K562 (cell line): ENCODE results near the gene KCNMB1. TPM values are rescaled to one million over a fixed set of nuclear protein-coding genes. Genes with fewer than 3 reads are reported as not detected.

Experiments used
- ATAC-seq: fragments of 200-7000 bp; cut with Tn5 transposase; 3 replicates; pipeline ENCODE4 v1.9.1; 2020; ENCODE audit warnings: moderate library complexity
- BruUV-seq: library from RNA; stranded (reverse); fragments of 400-500 nt; replicated peaks from 2 replicates; lab custom pipeline; 2021; lab: Mats Ljungman, UMichigan
- CTCF ChIA-PET: fragments of 300-600 bp; formaldehyde crosslinking; extraction: SDS; loops from one replicate; lab custom pipeline; 2021; ENCODE audit warnings: low intra/inter-chr PET ratio; lab: Yijun Ruan, JAX
- POLR2A ChIA-PET: fragments of 300-600, 350-650 bp; sonication (Branson Sonifier 250); formaldehyde crosslinking; extraction: SDS; loops from one replicate; lab custom pipeline; 2021; ENCODE audit warnings: antibody characterized with exemption, inconsistent platforms; lab: Yijun Ruan, JAX
- DNase-seq, 4 experiments: peaks; one replicate each; pipeline versions ENCODE4 v3.0.0 to v3.0.0-alpha.2; 2011 to 2018; ENCODE audit warnings: low spot score in 3 of 4, mixed read lengths in 3 of 4; ENCODE audit errors: extremely low read depth in 1 of 4
- FAIRE-seq: peaks from 2 replicates; lab custom pipeline; 2011; peaks lifted over from hg19 to GRCh38; lab: Jason Lieb, UNC
- H2AFZ ChIP-seq: 2 replicates; pipeline ENCODE4 v1.6.0; 2011; ENCODE audit warnings: low read depth, low read length, control low read depth, inconsistent platforms
- H3K27ac ChIP-seq: fragments of 200-600 bp; 3 replicates; pipeline ENCODE4 v1.8.0; 2011; ENCODE audit warnings: low read depth, mild to moderate bottlenecking, control low read depth, inconsistent platforms, low read length, moderate library complexity, mixed read lengths; ENCODE audit errors: extremely low read depth
- H3K27me3 ChIP-seq, 2 experiments: fragments of 300-600 bp in 1 of 2; 2 replicates in 1 of 2; 3 replicates in 1 of 2; pipeline versions ENCODE4 v1.6.0 to v1.8.0; 2011; ENCODE audit warnings: inconsistent platforms in 2 of 2, low read length in 2 of 2, mild to moderate bottlenecking in 1 of 2, mixed read lengths in 1 of 2, moderate library complexity in 1 of 2; ENCODE audit not compliant: control insufficient read depth in 2 of 2, insufficient read depth in 2 of 2
- H3K36me3 ChIP-seq: fragments of 300-600 bp; 3 replicates; pipeline ENCODE4 v1.8.0; 2011; ENCODE audit warnings: mild to moderate bottlenecking, low read length, inconsistent platforms; ENCODE audit not compliant: control insufficient read depth, insufficient read depth
- H3K4me1 ChIP-seq, 2 experiments: fragments of 200-600 bp in 1 of 2; replicated peaks in 1 of 2; 2 replicates in 1 of 2; 3 replicates in 1 of 2; pipeline versions ENCODE4 v1.5.1 to v1.8.0; 2011; ENCODE audit warnings: inconsistent platforms in 2 of 2, low read length in 2 of 2, mild to moderate bottlenecking in 1 of 2, mixed read lengths in 1 of 2, moderate library complexity in 1 of 2; ENCODE audit not compliant: control insufficient read depth in 2 of 2, insufficient read depth in 2 of 2
- H3K4me2 ChIP-seq: 2 replicates; pipeline ENCODE4 v1.6.1; 2011; ENCODE audit warnings: low read length, control low read depth, inconsistent platforms, mixed read lengths; ENCODE audit not compliant: insufficient read depth
- H3K4me3 ChIP-seq: fragments of 200-600 bp; sonication (generic), shearing (Covaris generic); 2 replicates; pipeline ENCODE4 v1.5.1; 2016; ENCODE audit warnings: control low read depth, inconsistent platforms
- H3K79me2 ChIP-seq: fragments of 200-600 bp; 3 replicates; pipeline ENCODE4 v1.8.0; 2011; ENCODE audit warnings: low read length, inconsistent platforms; ENCODE audit not compliant: control insufficient read depth, insufficient read depth
- H3K9ac ChIP-seq, 2 experiments: 2 replicates each; pipeline versions ENCODE4 v1.6.0 to v1.6.1; 2011; ENCODE audit warnings: low read depth in 2 of 2, low read length in 2 of 2, control low read depth in 1 of 2, inconsistent platforms in 1 of 2, mild to moderate bottlenecking in 1 of 2, mixed read lengths in 1 of 2; ENCODE audit not compliant: insufficient read depth in 1 of 2
- H3K9me1 ChIP-seq: one replicate; pipeline ENCODE4 v1.6.0; 2011; ENCODE audit warnings: inconsistent platforms, mild to moderate bottlenecking, low read length, moderate library complexity; ENCODE audit not compliant: control insufficient read depth, insufficient read depth
- H3K9me3 ChIP-seq: replicated peaks from 2 replicates; pipeline ENCODE4 v1.5.1; 2011; ENCODE audit warnings: low read depth, low read length, inconsistent platforms; ENCODE audit not compliant: control insufficient read depth, insufficient read depth
- H4K20me1 ChIP-seq: replicated peaks from 2 replicates; pipeline ENCODE4 v1.6.1; 2011; ENCODE audit warnings: low read length, inconsistent platforms, mixed read lengths; ENCODE audit not compliant: control insufficient read depth, insufficient read depth
- ADNP ChIP-seq: fragments of 200-800 bp; sonication (Bioruptor generic); IDR thresholded peaks from 2 replicates; pipeline ENCODE4 v1.6.1; 2016; ENCODE audit warnings: missing genetic modification characterization, missing compliant biosample characterization
- ARID4B ChIP-seq: sonication (generic); formaldehyde crosslinking; IDR thresholded peaks from 2 replicates; pipeline ENCODE4 v1.8.0; 2022; ENCODE audit warnings: mild to moderate bottlenecking, missing genetic modification reagents
- CHD2 ChIP-seq: IDR thresholded peaks from 2 replicates; pipeline ENCODE4 v1.6.1; 2011; ENCODE audit warnings: low read depth, low read length
- E2F3 ChIP-seq: fragments of 250-450 bp; sonication (Bioruptor Pico); IDR thresholded peaks from 2 replicates; pipeline ENCODE4 v1.4.0; 2020; ENCODE audit warnings: mild to moderate bottlenecking
- HEY1 ChIP-seq: fragments of 250-450 bp; sonication (Bioruptor Pico); IDR thresholded peaks from 2 replicates; pipeline ENCODE4 v1.5.0; 2020; ENCODE audit warnings: mild to moderate bottlenecking, moderate library complexity, borderline replicate concordance
- IFI16 ChIP-seq: fragments of 250-450 bp; sonication (Bioruptor Pico); IDR thresholded peaks from 2 replicates; pipeline ENCODE4 v2.1.2; 2022; ENCODE audit warnings: mild to moderate bottlenecking, inconsistent platforms
- L3MBTL2 ChIP-seq: fragments of 450-650 bp; IDR thresholded peaks from 2 replicates; pipeline ENCODE4 v1.6.1; 2016; ENCODE audit warnings: mild to moderate bottlenecking, moderate library complexity
- MAFK ChIP-seq: IDR thresholded peaks from 2 replicates; pipeline ENCODE4 v1.6.1; 2011; ENCODE audit warnings: low read length, improper control_type of control experiment
- PRMT5 ChIP-seq: sonication (generic); formaldehyde crosslinking; IDR thresholded peaks from 2 replicates; pipeline ENCODE4 v1.5.0; 2020; ENCODE audit warnings: missing genetic modification reagents
- XRCC3 ChIP-seq: fragments of 450-650 bp; IDR thresholded peaks from 2 replicates; pipeline ENCODE4 v1.6.1; 2017; ENCODE audit warnings: mild to moderate bottlenecking, moderate library complexity
- ZBTB2 ChIP-seq: fragments of 450-650 bp; IDR thresholded peaks from 2 replicates; pipeline ENCODE4 v1.6.1; 2016; ENCODE audit warnings: antibody characterized with exemption
- ZNF12 ChIP-seq: sonication (generic); formaldehyde crosslinking; IDR thresholded peaks from 2 replicates; pipeline ENCODE4 v1.4.0; 2020; ENCODE audit warnings: mild to moderate bottlenecking, missing genetic modification reagents
- ZNF124 ChIP-seq: sonication (generic); formaldehyde crosslinking; IDR thresholded peaks from 2 replicates; pipeline ENCODE4 v1.8.1; 2022; ENCODE audit warnings: missing genetic modification reagents
- ZNF445 ChIP-seq: fragments of 250-450 bp; sonication (Bioruptor Pico); IDR thresholded peaks from 2 replicates; pipeline ENCODE4 v1.4.0; 2020; ENCODE audit warnings: low read depth, mild to moderate bottlenecking, moderate library complexity
- WGBS: fragments of 100-300 bp; shearing (Covaris generic); methylation state at CpG from one replicate; pipeline ENCODE4 v1.1.6; 2016; ENCODE audit warnings: low coverage, mixed read lengths; ENCODE audit not compliant: insufficient coverage; ENCODE audit errors: missing lambda C conversion rate; 5-methylcytosine and 5-hydroxymethylcytosine counted together
- in situ Hi-C: fragments of 300-500 bp; cut with MboI; formaldehyde crosslinking; loops from 4 replicates; pipeline ENCODE4 v1.15.0; 2018; ENCODE audit warnings: inconsistent platforms, mixed read lengths
- intact Hi-C: fragments of 100-400 bp; cut with micrococcal nuclease; formaldehyde crosslinking; loops from 2 replicates; pipeline ENCODE4 v1.14.2; 2022
- polyA plus RNA-seq, 8 experiments: library from polyadenylated mRNA; depleted of rRNA in 4 of 8; stranded (reverse) in 5 of 8; unstranded in 3 of 8; fragments of >200 nt; fragmentation: Nextera tagmentation in 2 of 8; fragmentation: Illumina TruSeq in 1 of 8; extraction: Ambion mirVana in 2 of 8; extraction: Trizol in 1 of 8; gene quantifications; 2 replicates each; pipeline versions ENCODE4 v1.2.1 to v1.2.3, GENCODE V29; 2011 to 2014; ENCODE audit warnings: inconsistent platforms in 1 of 8, missing spikeins in 1 of 8
- total RNA-seq, 7 experiments: library from RNA; depleted of rRNA in 6 of 7; stranded (reverse); fragments of >200 nt in 6 of 7; fragmentation: Illumina TruSeq in 2 of 7; extraction: Trizol in 2 of 7; gene quantifications; 2 replicates each; pipeline versions ENCODE4 v1.2.1 to v1.2.3, GENCODE V29; 2011 to 2021; ENCODE audit warnings: low replicate concordance in 1 of 7

The KCNMB1 gene
- total and polyA plus RNA-seq, 9 of the 15 experiments (the other 6 are each of a cell fraction or from before 2014, with no cell fraction given) = not detected

GRCh38 chr5:170343177-170343576 is 46.0 kb downstream of the KCNMB1 start:
- in situ Hi-C loops = loop anchor here (5.0 kb wide), 1 partner anchor 76 kb away; no protein-coding TSS in a partner anchor
- no peak for TF ChIP-seq MAFK
- TF ChIP-seq ZNF445 (CRISPR knock-in tag) = no peak
- TF ChIP-seq CHD2 = no peak
- TF ChIP-seq E2F3 (CRISPR knock-in tag) = no peak
- TF ChIP-seq HEY1 (CRISPR knock-in tag) = no peak
- TF ChIP-seq ZNF124 = no peak
- no peak for TF ChIP-seq ADNP (tag)
- no peak for TF ChIP-seq ARID4B (CRISPR knock-in tag)
- no peak for TF ChIP-seq L3MBTL2
- no peak for TF ChIP-seq XRCC3
- no peak for TF ChIP-seq ZBTB2
- no peak for TF ChIP-seq IFI16 (CRISPR knock-in tag)
- no peak for TF ChIP-seq PRMT5 (CRISPR knock-in tag)
- TF ChIP-seq ZNF12 (CRISPR knock-in tag) = no peak

More at GRCh38 chr5:170343177-170343576, 46.0 kb downstream of the KCNMB1 start:
- no peaks in the 10 kb centered on the region for H3K79me2 ChIP-seq
- H3K4me2 ChIP-seq = no peak overlapping the region
- no peaks in the 10 kb centered on the region; a peak in 1 of 5 replicates for H3K4me1 ChIP-seq
- FAIRE-seq (no peak), DNase-seq (no peak), ATAC-seq (no peak)
- 0 out of 2 replicates have a peak, but pooled peaks cover 2% of the 10 kb centered on the region for H3K9me3 ChIP-seq
- BruUV-seq = no TSS peak
- 15% methylated on average over 3 of the region's 3 CpGs for WGBS
- no peaks in the 10 kb centered on the region for H4K20me1 ChIP-seq
- H3K27me3 ChIP-seq = peaks cover 2 to 25% of the 10 kb centered on the region in 2 experiments; a peak in 3 of 5 replicates
- H2AFZ ChIP-seq = no peak overlapping the region
- H3K4me3 ChIP-seq = no peak overlapping the region
- ChIA-PET POLR2A (no interaction called here), CTCF (no interaction called here)
- H3K27ac ChIP-seq = no peak overlapping the region
- intact Hi-C loops = no loop called here
- no peaks in the 10 kb centered on the region for H3K9me1 ChIP-seq
- H3K36me3 ChIP-seq = no peaks in the 10 kb centered on the region
- H3K9ac ChIP-seq = no peak overlapping the region
